GM20431 (cell line): ENCODE results near the gene ZNF521.

Source experiments
- in situ Hi-C: fragments of 300-500 bp; cut with MseI, MboI; formaldehyde crosslinking; loops from one replicate; pipeline ENCODE4 v1.15.0; 2020; ENCODE audit warnings: low sequenced_read_pairs; ENCODE audit not compliant: unreplicated experiment

Gene ZNF521

DNA sequence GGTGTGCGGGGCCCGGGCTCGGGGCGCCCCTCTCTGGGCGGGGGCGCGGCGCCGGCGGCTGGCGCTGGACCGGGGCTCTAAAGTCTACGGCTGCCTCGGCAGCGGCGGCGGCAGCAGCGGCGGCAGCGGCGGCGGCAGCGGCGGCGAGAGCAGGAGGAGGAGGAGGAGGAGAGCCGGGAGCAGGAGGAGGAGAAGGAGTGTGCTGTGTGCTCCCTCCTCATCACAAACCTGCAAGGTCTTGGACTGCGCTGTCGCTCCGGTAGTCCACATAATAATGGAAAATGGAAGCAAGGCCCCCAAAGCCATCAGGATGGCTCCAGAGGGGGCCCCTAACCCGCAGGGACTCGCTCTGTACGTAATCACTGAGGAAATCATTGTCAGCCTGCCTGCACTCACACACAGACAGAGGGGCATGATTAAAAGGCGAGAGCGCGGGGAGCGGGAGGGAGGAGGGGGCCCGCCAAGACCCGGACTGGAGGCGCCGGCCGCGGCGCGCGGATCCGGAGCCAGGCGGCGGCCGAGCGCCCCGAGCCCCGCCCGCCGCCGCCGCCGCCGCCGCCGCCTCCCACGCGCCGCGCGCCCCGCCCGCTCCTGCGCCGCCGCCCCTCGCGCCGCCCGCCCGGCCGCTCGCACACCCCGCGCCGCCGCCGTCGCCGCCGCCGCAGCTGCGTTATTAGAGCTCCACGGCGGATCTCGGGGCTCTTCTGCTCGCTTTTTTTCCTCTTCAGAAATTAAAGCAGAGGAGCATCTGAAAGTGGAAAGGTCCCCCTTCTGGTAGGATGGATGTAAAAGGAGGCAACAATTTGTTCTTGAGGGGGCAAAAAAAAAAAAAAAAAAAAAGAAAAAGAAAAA is at the start of gene ZNF521:
Gene ZNF521, minus strand, starts transcription at position 390 of the 852 bp plus-strand sequence. CDS start 1,220 bp downstream, outside the sequence.
- in situ Hi-C loops = no loop called here

DNA sequence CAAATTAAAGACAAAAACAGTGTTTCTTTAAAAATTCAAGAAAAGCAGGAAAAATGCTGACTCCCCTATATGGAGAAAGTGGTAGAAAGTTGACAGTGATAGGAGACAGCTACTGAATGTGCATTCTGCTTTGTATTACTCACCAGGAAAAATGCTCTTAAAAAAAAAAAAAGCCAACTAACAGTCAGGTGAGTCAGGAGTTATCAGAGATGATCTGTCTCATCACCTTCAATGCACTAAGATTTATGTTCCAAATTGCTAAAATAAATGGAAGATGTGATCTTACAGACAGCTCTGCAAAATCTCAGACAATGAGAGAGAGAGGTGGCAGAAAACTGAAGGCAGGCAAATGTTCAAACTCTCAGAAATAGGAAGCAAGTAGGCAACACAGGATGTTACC is 47.6 kb upstream of the ZNF521 start:
- in situ Hi-C loops = no loop called here

DNA sequence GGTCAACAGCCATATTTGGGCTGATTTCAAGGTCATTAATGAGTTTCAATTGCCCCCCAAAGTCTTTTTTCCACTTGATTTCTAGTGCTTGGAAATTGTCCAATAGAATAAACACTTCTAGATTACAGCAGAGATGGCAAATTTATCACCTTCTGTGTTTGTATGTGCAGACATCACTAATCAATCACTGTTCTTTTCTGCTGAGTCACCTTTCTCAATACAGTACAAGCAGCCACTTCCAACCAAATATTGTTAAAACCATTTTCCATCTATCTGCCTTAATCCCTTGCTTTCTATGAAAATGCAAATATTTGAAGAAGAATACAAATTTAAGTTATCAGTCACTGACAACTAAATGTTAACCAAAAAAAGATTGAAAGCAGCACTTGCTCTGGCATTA is 40.2 kb upstream of the ZNF521 start:
- in situ Hi-C loops = no loop called here

DNA sequence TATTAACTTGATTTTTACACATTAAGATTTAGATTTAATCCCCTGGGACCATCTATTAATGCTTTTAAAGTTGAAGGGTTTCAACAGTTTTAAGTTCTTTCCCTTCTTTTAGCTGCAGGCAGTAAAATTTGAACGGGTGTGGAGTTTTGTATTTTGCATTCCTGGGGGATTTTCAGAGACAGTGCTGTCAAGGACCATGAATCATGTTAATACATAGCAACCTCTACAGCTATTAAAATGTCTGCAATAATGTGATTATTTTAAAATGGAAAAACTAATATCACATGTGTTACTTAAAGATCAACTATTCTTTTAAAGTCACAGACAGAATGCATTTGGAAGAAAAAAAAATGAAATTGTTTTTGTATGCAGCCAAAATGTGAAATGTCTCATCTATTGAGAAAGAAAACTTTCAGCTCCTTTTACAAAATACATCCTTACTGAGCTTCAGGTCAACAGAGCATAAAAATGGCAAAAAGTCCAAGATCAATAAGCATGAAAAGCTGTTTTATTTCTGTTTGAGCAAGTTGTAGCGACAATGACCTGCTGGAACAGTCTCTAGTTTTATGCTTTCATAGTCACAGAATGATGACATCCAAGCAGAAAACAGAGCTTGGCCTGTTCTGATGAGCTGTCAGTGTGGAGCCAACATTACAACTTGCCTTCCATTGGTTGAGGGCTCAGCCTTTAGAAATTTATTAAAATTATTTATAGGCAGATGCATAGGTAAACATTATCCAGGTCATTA is 21.6 kb upstream of the ZNF521 start:
- in situ Hi-C loops = no loop called here

DNA sequence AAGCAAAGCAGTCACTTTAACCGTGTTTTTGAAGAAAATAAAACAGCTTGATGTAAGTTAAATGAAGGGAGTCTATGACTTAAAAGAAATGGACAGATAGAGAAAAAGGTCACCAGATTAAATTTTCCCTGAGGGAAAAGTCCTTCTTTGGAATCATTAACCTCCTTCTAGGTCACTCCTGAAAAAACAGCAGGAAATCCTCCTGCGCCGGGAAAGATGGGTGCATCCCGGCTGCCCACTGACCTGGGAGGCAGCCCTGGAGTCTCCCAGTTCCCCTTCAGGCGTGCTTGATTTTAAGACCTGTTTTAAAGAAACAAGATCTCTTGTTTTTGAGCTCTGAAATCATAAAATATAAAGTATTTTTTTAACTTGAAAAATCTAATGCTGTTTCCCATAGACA is 18.4 kb upstream of the ZNF521 start:
- in situ Hi-C loops = no loop called here

DNA sequence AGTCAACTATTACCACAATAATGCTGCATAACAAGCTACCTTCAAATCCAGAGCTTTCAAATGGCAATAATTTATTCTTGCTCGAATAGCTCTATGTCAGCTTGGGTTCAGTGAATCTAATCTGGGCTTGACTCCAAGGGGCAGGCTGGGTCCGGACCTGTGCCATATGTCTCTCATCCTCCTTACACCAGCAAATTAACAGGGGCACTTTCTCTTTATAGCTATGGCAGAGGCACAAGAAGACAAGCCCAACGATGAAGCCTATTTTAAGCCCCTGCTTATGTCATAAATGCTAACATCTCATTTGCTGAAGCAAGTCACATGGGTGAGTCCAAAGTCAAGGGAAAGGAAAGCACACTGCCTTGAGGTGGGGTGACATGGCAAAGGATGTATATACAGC is 13.3 kb upstream of the ZNF521 start:
- in situ Hi-C loops = no loop called here

DNA sequence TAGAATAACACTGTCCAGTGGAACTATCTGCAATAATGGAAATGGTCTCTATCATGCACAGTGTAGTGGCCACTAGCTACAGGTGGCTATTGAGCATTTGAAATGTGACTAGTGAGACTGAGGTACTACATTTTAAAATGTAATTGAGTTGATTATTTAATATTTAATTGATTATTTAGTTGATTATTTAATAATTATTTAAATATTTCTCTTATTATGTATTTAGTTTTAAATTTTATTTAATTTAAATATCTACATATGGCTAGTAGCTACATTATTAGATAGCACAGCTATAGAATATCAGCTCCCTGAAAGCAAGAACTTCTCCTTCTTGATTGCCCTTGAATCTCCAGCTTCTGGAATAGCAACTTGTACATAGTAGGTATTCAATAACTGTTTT is 12.8 kb upstream of the ZNF521 start:
- in situ Hi-C loops = no loop called here

DNA sequence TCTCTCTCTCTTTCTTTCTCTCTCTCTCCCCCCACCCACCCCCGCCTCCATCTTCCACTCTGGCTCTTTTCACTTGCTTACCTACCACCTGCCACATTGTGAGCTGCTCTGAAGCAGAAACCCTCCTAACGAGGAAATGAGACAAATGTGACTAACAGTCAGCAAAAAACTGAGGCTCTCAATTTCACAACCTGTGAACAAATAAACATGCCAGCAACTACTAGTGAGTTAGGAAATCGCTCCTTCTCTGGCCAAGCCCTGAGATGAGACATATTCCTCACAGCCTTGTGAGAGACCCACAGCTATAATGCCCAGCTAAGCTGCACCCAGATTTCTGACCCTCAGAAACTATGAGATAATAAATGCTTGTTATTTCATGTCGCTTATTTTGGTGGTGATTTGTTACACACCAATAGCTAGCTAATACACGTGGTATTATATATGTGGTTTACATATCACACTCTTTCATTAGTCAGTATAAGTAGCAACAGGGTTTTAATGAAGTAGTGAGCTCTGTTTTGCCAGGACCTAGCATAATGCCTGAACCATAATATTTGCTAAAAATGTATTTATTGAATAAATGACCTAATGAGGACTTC is 8.4 kb upstream of the ZNF521 start:
- in situ Hi-C loops = no loop called here

DNA sequence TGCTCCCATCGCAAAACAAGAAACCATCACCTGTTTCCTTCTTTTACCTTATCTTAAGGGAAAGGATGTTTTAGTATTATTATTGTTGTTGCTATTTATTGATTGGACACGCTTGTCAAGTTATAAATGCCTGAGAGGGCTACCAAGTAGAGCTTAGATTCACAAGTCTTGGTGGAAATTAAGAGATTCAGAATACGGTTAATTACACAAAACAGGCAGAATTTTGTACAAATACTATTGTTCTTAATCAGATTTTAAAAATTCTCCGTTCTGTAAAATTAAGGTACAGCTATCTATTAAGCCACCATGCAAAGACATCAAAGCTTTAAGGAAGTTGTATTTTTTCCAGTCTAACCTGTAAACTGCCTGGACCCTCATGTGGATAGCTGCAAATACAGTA is 1.1 kb upstream of the ZNF521 start:
- in situ Hi-C loops = no loop called here

DNA sequence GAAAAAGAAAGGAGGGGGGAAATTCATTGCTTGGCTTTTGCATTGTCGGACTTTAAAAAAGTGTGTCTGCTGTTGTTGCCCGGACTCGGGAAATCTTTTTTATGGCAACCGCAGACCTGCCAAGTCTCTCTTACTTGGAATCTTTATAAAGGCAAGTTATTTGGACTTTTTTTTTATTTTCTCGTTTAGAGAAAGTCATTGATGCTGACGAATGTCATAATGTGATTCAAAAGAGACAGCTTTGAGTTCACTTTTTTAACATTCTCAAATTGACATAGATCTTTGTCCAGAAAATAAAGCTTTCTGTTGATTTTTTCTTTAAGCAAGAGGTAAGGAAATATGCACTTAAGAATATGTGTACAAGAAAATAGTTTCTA is 651 bp upstream of the ZNF521 start:
- in situ Hi-C loops = no loop called here

DNA sequence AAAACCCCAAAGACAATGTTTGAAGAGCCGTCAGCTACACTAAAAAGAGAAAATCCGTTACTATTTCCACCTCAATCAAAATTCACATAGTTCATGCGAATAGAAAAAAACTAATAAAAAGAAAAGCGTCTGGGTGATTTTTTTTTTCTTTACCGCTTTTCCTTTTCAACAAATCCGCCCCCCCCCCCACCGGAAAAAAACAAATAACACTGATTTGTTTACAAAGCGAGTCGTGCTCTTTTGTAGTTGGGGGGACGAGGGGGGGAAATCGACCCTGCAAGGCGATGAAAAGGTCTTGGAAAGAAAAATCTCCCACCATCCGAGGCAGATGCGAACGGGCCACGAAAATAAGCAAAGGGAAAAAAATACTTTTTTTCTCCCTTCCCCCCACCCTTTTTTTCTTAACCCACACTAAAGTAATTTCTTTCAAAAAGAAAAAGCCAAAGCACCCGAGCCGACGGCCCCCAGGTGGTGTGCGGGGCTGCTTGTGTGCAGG is 638 bp downstream of the ZNF521 start:
- in situ Hi-C loops = no loop called here

DNA sequence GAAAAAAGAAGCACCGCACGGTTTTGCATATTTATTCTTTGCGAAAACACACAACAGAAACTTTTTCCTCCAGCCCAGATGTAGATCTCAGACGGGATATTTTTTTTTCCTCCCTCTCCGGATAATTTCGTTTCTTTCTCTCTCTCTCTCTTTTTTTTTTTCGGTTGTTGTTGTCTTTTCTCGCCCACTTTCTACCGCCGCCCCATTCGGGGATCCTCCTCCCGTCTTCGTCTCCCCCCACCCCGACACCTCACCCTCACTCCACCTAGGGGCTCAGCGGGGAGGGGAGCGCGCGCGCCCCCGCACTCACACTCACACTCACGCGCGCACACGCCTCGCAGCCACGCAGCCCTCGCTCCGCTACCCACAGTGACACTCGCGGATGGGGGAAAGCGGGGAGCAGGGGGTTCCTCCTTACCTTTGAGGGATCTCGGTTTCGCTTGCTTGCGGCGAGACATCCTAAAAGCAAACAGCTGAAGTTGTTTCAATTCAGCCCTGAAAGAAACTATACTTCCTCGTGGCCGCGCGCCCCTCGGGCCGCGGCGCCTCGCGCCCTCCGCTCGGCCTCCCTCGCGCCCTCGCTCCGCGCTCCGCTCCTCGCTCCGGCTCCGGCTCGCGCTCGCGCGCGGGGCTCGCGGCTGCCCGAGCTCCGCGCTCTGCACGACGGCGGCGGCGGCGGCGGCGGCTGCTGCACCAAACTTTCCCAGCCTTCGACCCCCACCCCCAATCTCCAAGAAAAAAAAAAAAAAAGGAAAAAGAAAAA is 1.3 kb downstream of the ZNF521 start:
- in situ Hi-C loops = no loop called here

DNA sequence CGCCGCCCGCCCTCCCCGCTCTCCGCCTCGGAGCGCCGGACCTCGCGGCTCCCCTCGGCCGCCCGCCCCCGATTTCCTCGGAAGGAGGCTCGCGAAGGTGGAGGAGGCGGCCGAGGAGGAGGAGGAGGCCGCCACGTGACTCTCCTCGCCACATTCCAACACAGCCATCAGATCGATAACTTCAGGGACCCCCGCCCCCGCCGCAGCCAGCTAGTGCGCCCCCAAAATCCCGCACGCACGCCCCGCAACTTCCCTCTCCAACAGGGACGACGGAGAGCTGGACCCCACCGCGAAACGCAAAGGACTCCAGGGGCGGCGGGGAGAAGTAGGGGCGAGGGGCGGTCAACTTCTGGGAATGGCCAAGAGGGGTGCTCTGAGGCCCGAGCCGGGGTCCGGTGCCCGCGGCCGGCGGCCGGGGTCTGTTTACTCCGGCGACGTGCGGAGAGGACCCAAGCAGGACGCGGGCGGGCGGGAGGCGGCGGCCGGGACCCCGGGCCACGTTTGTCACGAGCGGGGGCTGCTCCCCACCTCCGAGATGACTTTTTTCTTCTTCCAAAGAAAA is 2.0 kb downstream of the ZNF521 start:
- in situ Hi-C loops = no loop called here

DNA sequence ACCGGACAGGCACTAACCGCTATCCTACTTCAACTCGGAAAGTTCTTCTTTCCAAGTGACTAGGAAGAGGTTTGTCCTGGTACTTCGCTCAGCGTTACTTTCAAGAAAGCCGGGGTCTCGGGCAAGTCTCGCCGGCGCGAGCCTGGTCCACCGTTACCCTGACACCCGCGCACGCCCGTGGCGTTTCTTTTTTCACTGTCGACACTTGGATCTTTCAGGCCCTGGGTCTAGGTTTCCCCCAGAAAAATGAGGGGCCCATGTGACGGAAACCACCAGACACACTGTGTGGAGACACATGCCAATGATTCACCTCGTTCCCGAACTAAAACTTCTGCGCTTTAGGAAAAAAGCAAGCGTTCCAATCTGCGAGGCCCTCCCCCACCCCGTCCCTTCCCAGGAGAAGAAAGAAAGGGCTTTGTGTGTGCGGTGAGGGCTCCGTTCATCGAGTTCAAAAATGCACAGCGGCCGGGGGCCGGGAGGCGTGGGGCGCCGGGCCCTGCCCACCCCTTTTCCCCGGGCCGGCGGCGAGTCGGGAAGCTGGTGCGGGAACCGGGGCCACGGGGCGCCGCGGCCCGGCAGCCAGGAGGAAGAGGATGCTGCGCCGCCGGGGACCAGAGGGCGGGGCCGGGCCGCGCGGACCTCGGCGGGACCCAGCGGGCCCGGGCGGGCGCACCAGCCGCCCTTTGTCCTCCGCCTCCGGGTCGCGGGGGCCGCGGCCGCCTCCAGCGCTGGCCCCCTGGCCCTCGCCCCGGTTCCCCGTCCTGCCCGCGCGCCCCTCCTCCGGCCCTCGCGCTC is 2.6 kb downstream of the ZNF521 start:
- in situ Hi-C loops = no loop called here

DNA sequence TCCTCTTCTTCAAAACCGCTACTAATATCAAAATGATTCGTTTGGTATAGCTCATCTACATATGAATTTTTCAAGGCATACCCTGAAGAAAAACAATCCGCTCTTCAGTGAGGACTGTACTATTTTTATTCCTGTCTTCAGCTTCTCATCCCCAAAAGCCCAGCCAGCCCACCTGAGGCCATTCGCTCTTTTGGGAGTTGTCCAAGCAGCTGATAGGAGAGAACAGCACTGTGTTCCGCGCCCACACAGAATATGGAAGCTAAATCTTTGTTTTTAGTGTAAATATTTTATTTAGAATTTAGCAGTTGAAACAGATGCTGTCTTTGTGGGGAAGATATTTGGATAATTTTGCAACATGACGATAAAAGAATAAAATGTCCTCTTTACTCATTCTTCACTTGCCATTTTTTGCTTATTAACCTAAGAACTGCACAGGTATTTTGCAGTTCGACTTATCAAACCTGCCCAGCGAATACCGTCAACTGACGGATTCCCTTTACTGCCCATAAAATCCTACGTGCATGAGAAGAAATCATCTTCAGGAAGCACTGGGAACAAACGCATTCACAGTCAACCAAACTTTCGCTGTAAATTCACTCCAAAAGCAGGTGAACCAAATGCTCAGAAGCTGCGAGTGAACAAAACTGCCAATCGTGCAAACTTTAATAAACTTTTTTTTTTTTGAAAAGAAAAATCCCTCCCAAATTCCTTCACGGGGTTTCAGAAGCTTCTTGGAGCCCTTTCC is 3.4 kb downstream of the ZNF521 start:
- in situ Hi-C loops = no loop called here

DNA sequence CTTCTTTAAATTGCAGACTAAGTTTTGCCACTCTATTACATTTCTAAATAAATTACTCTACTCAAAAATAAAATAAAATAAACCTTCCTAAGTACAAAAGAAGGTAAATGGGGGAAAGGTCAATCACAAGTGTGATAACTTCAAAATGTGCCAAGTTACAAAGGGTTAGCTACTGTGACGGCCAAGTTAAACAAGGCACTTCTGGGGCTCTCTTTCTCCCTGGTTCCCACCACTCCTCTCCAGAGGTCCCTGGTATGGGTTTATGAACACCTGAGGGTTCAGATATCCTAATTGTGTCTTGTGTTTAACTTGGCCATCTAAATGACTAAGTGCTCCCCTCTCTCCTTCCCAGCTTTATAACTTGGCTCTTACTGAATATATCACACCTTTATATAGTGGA is 5.4 kb downstream of the ZNF521 start:
- in situ Hi-C loops = no loop called here

DNA sequence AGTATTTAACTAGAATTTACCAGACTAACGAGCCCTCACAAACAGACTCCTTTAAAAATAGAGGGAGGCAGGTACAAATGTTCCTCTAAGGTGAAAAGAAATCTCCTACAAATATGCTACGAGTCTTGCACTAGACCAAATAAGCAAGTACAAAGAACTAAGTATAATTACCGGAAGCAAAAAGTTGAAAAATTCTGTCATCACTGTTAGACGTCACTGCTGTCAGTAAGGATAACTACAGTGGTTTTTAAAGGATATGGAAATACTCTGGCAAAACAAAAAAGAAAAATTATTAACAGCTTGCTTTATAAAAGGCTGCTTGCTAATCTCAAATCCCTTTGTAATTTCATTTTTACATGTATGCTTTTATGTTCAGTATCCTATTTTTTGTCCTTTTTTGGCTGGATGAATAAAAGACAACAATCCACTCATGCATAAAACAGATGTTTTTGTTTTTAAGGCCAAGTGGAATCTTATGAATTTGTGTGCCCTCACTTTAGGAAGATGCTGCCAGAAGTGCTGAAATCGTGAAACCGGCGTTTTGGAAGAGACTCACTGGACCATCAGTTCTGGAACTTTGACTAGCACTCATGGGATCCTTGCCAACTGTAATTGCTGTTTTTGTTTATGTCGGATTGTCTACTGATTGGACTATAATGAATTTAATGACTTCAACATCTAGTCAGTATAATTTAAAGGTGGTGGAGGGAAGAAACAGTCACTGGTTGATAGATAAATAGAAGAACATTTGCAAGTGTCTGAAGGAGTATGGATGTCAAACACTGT is 6.7 kb downstream of the ZNF521 start:
- in situ Hi-C loops = no loop called here

DNA sequence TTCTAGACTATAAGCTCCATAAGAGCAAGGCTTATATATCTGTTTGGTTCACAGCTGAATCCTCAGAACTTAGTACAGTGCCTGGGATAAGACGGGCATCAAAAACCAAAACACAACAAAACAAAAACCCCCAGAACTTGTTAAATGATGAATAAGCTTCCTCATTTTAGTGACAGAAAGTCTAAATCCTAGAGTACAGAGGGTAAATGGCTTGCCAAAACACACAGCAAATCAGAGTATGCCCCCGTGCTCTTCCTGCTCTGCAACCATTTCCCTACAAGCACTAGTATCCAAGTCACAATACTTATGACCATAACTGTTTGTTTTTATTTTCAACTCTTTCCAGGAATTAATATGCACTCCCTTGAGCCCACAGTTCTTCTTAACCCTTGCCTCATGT is 10.1 kb downstream of the ZNF521 start:
- in situ Hi-C loops = no loop called here
